CD1c-positive myeloid dendritic cell (primary cell): Measurements from ENCODE around the gene MUC21.
"Not testable (repeated sequence)": the region's sequence is repeated elsewhere in the genome, so short reads cannot be mapped to it uniquely, and the experiment has no call there.

Experiments
- DNase-seq: peaks from one replicate; pipeline ENCODE4 v3.0.0-alpha.2; 2016; ENCODE audit errors: extremely low spot score

MUC21 gene

DNA sequence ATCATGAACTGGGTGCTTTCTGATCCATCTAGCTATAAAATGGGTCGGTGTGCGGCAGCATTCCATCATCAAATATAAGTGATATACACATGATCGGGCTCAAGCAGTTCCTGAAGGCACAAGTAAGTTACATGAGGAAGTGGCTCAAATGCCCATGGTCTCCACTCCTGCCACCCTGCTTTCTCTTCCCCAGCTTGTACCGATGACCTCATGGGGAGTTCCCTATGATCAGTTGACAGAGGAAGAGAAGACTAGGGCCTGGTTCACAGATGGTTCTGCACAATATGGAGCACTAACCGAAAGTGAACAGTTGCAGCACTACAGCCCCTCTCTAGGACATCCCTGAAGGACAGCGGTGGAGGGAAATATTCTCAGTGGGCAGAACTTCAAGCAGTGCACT, 14.3 kb upstream of the MUC21 start:
- peak; percentile 74 for DNase-seq

DNA sequence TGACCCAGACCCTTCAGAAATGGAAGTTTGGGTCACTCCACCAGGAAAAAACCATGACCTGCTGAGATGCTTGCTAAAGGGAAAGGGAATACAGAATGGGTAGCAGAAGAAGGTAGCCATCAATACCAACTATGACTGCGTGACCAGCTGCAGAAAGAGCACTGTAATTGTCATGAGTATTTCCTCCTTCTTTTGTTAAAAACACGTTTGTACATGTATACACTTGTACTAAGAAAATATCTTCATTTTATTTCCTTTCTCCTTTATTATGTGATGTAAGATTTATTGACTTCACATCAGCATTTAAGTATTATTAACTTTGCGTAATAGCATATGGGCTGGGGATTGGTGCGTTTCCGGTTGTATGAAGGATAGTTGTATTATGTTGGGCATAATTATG, 12.6 kb upstream of the MUC21 start:
- no peak for DNase-seq

DNA sequence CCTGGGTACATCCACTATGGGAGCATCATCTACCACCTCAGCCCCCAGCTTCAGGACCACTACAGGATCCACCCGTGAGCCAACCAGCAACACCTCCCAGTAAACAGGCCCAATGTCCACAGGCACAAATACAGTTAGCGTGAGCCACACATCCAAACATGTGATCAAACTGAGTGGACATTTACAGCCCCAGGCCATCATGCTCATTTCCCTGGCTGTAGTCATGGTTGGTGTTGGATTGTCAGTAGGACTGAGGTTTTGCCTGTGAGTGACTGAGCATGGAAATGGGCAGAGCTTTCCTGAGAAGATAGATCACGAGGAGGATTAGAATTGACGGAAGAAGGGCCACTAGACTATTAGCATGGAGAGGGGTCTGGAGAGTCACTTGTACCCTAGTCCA, 10.7 kb upstream of the MUC21 start:
- DNase-seq = no peak

DNA sequence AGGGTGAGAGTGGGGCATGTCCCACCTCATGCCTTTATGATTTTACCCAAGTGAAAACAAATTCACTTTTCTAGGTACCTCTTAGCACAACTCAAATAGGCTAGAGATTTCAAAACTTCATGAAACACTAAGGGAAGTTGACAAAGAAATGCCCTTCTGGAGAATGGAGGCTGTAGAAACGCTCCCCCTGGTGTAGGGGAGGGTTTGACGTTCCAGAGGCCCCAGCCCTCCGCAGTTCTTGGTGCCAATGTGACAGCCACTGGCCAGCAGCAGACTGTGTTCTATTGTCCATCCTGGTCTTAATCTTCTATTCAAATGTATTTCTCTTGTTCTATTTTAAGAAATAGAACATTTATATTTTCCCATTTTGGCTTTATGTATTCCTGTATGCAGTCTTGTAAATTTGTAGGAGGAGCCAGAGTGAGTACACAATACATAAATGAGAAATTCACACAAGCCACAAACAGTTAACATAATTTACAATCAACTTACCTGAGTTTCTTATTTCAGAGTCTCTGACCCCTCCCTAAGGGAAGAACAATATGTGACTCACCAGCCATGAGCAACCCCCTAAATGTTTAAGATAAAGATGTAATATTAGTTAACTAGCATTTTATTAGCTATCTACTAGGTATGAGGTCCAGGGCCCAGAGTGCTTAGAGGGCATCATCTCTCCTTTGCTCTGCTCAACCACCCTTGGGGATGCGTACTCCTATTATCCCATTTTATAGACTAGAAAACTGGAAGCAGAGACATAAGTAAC, 8.8 kb upstream of the MUC21 start:
- DNase-seq = no peak

DNA sequence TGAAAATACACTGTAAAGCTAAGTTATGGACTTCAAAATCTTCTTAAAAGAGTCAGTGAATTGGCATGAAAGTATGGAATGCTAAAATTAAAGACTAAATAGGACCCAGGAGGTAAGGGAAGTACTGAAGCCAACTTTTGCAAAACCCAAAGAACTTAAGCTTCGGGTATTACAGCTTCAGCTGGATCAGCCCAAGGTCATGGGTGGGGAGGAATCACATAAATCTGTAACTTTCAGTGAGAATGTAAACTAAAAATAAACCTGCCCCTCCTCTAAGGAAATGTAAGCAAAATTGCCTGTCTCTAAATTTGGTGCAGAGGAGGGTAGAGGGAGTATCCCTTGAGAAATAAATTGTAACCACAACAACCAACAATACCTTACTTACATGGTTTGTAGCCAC, 4.4 kb upstream of the MUC21 start:
- no peak for DNase-seq

DNA sequence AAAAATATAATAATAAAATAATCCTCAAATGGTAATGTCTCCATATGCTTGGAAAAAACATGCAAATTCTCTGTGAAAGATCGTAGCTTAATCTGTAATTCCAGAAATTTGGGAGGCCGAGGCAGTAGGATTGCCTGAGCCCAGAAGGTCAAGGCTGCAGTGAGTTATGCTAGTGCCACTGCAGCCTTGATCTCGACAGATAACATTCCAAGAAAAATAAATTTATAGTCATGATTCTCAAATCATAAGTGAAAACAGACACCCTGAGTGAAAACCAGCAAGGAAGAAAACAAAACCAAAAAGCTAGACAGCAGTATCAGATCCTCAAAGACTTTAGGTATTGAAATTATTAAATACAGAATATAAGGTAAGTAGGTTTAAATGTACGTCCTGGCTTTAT, 3.8 kb upstream of the MUC21 start:
- no peak for DNase-seq

DNA sequence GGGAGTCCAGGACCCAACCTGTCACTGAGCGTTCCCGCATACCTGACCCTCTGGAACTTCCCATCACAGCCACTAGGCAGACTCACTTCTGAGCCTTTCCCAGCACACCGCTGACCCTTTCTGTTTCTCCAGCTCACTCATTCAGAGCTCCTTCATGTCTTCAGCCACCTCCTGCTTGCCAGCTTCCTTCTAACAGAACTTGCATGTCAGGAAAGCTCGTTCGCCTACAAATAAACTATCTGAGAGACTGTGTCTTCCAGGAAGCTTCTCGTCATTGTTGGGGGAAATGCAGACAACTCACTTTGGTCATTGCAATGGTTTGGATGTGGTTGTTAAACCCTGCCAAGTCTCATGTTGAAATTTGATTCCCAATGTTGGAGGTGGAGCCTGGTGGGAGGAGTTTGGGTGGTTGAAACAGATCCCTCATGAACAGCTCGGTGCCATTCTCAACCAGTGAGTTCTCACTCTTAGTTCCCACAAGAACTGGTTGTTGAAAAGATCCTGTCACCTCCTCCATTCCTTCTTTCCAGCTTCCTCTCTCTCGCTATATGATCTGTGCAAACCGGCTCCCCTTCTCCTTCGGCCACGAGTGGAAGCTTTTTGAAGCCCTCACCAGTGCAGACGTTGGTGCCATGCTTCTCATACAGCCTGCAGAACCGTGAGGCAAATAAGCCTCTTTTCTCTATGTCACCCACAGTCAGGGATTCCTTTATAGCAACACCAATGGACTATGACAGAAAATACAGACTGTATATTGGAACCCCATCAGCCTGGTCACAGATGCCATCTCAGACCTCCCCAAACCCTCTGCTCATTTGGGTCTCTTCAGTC, 1.4 kb upstream of the MUC21 start:
- no peak for DNase-seq

DNA sequence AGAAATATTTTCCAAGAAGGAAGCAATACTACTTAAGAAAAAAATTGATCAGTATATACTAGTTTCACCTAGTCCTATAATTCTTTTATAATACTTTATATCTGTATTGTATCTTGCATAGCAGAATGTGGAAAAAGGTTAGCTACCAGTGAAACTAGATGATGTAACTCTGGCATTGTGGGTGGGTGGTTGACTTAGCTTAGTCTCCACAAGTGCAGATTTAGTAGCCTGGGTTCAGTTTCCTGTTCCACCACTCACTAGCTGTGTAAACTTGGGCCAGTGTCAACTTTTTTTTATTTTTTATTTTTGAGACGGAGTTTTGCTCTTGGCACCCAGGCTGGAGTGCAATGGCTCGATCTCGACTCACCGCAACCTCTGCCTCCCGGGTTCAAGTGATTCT, 2.0 kb downstream of the MUC21 start:
- peak; percentile 18 for DNase-seq

DNA sequence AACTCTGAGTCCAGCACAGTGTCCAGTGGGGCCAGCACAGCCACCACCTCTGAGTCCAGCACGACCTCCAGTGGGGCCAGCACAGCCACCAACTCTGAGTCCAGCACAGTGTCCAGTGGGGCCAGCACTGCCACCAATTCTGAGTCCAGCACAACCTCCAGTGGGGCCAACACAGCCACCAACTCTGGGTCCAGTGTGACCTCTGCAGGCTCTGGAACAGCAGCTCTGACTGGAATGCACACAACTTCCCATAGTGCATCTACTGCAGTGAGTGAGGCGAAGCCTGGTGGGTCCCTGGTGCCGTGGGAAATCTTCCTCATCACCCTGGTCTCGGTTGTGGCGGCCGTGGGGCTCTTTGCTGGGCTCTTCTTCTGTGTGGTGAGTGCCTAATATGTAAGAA, 3.8 kb downstream of the MUC21 start:
- no peak for DNase-seq

DNA sequence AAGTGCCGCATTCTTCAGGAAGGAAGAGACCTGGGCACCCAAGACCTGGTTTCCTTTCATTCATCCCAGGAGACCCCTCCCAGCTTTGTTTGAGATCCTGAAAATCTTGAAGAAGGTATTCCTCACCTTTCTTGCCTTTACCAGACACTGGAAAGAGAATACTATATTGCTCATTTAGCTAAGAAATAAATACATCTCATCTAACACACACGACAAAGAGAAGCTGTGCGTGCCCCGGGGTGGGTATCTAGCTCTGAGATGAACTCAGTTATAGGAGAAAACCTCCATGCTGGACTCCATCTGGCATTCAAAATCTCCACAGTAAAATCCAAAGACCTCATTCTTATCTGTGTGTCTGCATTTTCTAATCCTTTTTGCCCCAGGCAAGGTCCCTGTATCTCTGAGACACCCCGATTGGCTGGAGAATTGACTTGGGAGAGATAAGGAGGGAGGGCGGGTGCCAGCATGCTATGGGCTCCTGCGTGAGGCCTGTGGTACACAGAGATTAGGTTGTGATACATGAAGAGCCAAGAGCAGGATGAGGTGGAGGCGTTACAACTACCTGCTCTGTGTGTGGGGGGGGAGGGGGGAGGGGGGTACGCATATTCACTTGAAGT, 4.8 kb downstream of the MUC21 start:
- no peak for DNase-seq

DNA sequence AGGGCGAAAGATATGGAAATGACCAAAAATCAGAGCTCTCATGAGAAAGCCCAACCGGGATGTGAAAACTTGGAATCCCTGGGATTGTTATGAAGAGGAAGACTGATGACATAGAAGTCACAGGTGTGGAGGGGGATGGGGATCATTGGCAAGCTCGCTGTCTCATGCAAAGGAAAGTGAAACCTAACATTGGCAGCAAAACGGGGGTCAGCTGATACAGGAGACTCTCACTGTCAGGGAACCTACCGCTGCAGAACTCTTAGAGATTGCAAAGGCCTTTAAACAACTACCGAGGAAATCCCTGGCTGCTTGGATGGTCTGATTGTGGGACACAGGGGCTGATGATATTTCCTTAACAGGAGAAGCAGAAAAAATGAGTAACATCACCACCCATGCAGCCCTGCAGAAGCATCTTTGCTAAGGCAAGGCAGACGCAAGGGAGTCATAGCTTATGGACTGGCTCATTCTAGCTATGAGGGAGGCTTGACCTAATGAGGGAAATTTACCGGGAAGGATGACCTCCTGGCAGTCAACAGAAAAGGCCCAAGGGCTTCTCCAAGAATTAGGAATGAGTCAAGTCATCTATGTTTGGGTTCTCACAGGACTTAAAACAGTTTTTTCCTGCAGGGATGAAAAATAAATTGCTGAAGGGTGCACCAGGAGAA, 7.0 kb downstream of the MUC21 start:
- no peak for DNase-seq

DNA sequence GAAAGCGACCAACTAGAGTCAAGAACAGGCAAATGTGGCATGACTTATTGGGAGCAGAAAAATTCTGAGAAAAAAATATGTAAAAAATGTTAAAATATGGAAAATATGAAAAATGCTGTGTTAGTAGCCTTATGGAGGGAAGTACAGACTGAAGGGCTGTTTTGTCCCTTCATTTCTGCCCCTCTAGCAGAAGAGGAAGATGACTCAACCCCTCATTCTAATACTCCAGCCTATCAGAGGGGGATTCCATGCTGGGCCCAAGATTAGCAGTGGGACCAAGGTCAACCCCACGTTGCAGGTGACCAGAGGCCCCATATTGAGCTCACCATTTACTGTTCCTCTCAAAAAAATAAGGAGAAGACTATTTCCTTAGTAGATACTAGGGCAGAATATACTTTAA, 8.4 kb downstream of the MUC21 start:
- DNase-seq = no peak

DNA sequence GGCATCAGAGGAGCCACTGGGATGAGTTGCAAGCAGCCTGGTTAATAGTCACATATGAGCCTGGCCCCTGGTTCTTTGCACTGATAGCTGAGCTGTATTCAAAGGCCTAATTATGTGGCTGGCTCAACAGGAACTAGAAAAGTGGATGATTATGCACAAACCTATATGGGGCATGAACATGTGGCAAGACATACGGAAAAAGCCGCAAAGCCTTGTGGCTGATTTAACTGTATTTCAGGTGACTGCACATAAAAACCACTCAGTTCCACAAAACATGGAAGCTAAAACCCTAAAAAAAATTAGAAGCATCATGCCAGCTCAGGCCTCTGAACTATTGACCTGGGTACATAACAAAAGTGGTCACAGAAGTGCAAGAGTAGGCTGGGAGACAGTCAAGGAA, 13.8 kb downstream of the MUC21 start:
- DNase-seq = no peak

DNA sequence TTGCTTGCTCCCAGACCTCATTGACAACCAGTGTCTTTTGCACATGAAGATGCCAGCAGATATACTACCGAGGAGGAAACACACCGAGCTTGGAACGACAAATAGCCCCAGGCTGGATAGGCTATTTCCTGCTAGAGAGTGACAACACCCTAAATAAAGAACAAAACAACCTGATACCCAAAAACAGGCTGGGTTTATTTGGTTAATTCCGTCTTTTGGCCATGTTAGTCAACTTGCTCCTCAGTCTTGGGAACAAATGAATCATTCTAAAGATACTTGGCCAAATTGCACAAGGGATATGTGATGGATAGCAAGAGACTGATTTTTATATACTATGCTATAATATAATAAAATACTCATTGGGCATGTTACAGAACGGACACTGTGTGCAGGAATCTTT, 15.3 kb downstream of the MUC21 start:
- no peak for DNase-seq

DNA sequence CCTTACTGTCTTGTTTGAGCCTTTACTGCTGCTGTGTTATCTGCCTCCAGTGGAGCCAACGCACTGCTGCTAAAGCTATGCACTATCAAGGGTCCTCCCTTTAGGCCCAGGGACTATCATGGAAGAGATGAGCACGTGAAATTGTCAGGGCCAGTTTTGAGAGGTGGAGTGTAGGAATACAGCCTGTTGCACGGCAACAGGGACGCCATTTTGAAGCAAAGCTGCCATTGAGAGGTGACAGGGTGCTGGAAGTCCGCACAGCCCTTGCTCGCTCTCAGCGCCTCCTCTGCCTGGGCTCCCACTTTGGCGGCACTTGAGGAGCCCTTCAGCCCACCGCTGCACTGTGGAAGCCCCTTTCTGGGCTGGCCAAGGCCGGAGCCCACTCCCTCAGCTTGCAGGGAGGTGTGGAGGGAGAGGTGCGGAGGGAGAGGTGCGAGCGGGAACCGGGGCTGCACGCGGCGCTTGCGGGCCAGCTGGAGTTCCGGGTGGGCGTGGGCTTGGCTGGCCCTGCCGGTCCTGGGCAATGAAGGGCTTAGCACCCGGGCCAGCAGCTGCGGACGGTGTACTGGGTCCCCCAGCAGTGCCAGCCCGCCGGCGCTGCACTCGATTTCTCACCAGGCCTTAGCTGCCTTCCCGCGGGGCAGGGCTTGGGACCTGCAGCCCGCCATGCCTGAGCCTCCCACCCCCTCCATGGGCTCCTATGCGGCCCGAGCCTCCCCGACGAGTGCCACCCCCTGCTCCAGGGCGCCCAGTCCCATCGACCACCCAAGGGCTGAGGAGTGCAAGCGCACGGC, 16.7 kb downstream of the MUC21 start:
- DNase-seq = not testable (repeated sequence)

DNA sequence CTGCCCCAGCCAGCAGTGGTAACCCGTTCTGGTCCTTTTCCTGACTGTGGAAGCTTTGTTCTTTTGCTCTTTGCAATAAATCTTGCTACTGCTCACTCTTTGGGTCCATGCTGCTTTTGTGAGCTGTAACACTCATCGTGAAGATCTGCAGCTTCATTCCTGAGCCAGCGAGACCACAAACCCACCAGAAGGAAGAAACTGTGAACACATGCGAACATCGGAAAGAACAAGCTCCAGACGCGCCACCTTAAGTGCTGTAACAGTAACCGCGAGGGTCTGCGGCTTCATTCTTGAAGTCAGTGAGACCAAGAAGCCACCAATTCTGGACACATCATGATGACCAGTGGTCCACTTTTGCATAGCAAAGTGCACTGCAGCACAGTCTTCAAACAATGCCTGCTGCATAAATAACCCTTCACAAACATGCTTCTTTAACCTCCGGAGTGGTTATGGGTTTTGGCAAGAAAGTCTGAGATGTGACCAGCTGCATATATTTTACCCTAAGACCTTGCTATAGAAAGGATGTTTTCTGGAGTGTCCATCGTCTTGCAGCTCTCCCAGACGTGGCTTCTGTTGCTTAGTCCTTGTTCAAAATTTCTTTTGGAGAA, 17.9 kb downstream of the MUC21 start:
- DNase-seq = no peak

DNA sequence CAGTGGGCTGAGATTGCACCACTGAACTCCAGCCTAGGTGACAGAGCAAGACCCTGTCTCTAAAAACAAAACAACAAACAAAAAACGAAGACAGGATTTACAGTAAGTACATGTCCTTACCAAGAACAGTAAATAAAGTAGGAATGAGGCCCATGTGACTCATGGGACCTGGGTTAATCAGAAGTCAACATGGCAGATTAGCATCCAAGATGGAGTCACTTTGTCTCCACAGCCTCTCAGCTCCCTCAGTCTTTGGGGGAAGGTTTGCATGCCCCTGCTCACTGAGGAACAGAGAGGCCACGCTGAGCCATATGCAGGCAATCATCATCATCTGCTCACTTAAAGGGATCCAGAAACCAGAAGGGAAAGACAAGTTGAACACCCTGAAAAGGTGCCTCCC, 19.0 kb downstream of the MUC21 start:
- no peak for DNase-seq

DNA sequence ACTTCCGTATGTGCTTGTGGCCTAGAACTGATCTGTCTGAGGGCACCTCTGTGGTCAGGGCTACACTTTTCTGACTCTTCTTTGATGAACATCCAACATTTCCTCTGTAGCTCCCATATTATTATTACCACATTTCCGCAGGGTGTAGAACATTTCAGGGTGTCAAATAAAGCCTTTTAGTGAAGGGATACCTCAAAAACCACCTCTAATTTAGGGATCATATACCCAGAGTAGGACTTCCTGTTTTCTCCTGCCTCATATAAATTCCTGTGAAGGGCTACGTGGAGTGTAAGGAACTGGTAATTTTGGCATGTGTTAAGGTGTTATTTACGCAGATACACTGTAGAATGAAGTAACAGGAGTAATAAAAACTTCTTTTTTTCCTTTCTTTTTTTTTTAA, 21.3 kb downstream of the MUC21 start:
- no peak for DNase-seq

DNA sequence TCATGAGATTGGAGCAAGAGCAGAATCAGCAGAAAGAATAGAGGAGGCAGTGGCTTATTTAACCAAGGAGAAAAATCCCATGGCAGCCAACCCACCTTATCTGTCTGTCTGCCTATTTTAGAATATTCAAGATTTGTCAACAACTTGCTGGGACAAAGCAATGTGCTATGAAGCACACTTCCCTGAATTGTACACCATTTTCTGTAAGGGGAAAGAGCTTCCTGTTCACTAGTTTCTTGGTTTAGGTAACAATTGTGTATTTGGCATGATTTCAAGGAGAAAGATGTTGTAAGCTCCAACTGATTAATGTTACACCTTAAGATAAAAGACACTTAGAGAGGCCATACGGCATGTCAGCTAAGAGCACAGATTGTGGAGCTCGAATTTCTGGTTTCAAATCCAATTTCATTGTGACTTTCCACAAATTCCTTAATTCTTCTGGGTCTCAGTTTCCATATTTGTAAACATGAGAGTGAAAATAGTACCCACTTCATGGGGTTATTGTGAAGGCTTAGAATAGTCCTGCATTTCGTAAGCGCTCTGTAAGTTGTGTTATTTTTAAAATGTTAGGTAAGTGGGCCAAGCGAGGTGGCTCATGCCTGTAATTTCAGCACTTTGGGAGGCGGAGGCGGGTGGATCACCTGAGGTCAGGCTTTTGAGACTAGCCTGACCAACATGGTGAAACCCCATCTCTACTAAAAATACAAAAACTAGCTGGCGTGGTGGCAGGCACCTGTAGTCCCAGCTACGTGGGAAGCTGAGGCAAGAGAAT, 21.9 kb downstream of the MUC21 start:
- DNase-seq = no peak

DNA sequence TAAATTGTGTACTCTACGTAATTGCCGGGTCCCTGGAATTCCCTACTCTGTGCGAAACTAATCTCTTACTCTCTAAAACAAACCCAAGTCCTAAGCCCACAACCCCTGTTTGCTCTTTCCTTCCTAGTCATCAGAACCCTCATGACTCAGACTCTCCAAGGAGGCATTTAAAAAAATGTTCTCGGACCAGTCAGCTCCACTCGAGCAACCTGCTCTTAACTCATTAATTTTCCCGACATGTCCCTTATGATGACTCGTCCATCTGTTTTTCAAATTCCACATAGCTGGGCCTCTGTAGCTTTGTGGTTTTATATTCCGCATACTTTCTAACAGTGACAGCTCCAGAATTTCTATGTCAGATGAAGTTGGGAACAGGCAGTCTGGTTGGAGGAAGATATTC, 24.2 kb downstream of the MUC21 start:
- DNase-seq = no peak
